Cardiac fibroblast (primary cell): ENCODE data around the gene NCKAP5.
A peak's percentile ranks its signal among the peaks of the same experiment; 100 is the strongest.

ENCODE experiments used
- DNase-seq, 2 donors: peaks; one replicate each; pipeline versions ENCODE4 v3.0.0 to v3.0.0-alpha.2; 2010; ENCODE audit warnings: low read depth in 2 of 2
- H3K4me3 ChIP-seq, 2 donors: replicated peaks in 1 of 2; 1 replicate in 1 of 2; 2 replicates in 1 of 2; pipeline ENCODE4 v1.5.1; 2011; ENCODE audit warnings: low read depth in 2 of 2, low read length in 2 of 2, mild to moderate bottlenecking in 2 of 2, moderate library complexity in 1 of 2
- CTCF ChIP-seq: IDR thresholded peaks from one replicate; pipeline ENCODE4 v1.5.1; 2011; ENCODE audit warnings: low read depth, mild to moderate bottlenecking, low read length, inconsistent platforms

NCKAP5 gene

GRCh38 chr2:133569286-133569830 is 1.1 kb upstream of the NCKAP5 start:
- no peak for TF ChIP-seq CTCF
- no peak for DNase-seq

GRCh38 chr2:133568598-133568997 is 335 bp upstream of the NCKAP5 start:
- no peak for DNase-seq
- no peak for TF ChIP-seq CTCF
- H3K4me3 ChIP-seq = peak overlapping the region in 1 of 2 donors; percentile 48

More at GRCh38 chr2:133569286-133569830, 1.1 kb upstream of the NCKAP5 start:
- H3K4me3 ChIP-seq = no peak overlapping the region

- no peak overlapping the region for H3K4me3 ChIP-seq
- no peak for TF ChIP-seq CTCF
- no peak for DNase-seq
Measured at GRCh38 chr2:133562558-133562957, 5.7 kb downstream of the NCKAP5 start.

GRCh38 chr2:133561045-133561852 is 7.0 kb downstream of the NCKAP5 start:
- peak; percentile 76 for TF ChIP-seq CTCF
- H3K4me3 ChIP-seq = no peak overlapping the region
- DNase-seq = peak; percentile 81 to 89

GRCh38 chr2:133557614-133558013 is 10.6 kb downstream of the NCKAP5 start:
- DNase-seq = no peak
- no peak overlapping the region for H3K4me3 ChIP-seq
- TF ChIP-seq CTCF = no peak

GRCh38 chr2:133553838-133554408 is 14.3 kb downstream of the NCKAP5 start:
- no peak for TF ChIP-seq CTCF
- no peak for DNase-seq
- H3K4me3 ChIP-seq = no peak overlapping the region
